HG03066 (cell line): Measurements from ENCODE around the gene NRM.
"Not testable (repeated sequence)": the region's sequence is repeated elsewhere in the genome, so short reads cannot be mapped to it uniquely, and the experiment has no call there.

ENCODE experiments used
- ATAC-seq: cut with Tn5 transposase; IDR thresholded peaks from one replicate; pipeline ENCODE4 v1.9.1; 2021; ENCODE audit warnings: low read depth; ENCODE audit not compliant: unreplicated experiment

Gene NRM

DNA sequence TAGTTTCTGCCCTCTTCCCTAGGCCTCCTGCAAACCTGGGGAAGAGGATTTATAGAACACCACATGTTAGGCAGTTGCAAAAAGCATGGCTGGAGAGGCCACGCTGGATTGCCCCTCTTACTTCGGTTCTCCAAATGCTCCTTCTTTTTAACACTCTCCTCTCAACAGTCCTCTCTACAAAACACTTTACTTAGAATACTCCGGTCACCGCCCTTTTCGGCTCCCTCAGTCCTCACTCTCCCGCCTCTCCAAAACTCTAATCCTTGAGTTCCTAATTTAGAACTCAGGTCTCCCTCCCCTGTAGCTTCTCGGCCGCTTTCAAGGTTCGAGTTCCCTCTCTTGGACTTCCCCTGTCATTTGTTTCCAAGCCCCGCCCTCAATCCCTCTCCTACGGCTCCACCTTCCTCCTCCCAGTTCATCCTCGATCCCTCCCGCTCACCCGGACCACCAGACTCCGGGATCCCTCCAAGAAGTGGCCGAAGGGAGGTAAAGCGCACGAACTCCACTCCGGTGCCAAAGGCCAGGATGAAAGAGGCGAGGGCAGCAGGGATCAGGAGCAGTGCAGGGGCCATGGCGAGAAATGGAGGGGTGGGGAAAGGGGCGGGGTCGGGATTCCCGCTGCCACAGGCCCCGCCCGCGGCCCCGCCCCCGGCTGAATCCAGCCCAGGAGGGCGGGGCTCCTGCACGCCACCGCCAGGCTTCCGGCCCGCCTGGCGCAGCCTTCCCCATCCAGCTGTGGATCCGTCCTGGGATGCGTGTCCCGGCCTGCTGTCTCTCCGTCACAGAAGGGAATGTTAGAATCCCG lies at the start of gene NRM:
NRM (minus strand) TSS at position 582 of the 805 bp plus-strand sequence; CDS start at position 572, 10 bp downstream.
- no peak for ATAC-seq

GRCh38 chr6:30740540-30740870 lies 49.7 kb upstream of the NRM start:
- no peak for ATAC-seq

DNA sequence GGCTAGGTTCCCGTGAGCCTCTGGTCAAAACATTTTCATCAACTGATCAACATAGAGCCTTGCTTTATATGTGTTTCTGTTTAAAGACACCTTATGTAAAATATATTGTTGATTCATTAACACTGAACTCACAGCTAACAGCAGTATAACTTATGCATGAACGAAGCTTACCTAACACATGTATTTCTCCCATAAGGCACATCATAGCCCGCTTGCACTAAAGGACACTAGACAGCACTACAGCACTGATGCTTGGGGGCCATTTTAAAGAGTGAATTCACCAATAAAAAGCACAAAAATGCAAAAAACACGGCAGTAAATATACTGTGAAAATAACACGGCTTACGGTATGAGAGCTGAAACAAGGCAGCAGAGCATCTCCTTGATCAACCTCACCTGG lies 47.7 kb upstream of the NRM start:
- ATAC-seq = no peak

GRCh38 chr6:30735668-30736314 lies 45.0 kb upstream of the NRM start:
- ATAC-seq = peak; percentile 47

DNA sequence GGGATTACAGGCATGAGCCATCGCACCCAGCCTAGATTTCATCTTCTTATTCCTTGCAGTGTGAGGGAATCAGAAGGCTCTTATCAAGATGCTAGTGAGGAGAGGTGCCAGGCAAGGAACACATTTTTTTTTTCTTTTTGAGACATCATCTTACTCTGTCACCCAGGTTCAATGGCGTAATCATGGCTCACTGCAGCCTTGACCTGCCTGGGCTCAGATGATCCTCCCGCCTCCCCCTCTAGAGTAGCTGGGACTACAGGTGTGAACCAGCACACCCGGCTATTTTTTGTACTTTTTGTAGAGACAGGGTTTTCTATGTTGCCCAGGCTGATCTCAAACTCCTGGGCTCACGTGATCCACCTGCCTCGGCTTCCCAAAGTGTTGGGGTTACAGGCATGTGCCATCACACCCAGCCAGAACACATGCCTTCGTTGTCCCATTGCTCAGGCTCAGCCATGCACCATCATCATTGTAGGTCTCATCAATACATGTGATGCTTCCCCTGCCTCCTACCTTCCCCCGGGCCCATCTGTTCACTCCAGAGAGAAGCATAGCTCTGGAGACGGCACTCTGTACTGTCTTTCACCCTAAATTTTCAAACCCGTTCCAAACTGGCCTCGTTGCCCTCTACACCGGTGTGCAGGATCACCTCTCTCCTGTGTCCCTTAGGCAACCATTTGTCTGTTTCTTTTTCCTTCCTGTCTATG lies 41.6 kb upstream of the NRM start:
- ATAC-seq = no peak

DNA sequence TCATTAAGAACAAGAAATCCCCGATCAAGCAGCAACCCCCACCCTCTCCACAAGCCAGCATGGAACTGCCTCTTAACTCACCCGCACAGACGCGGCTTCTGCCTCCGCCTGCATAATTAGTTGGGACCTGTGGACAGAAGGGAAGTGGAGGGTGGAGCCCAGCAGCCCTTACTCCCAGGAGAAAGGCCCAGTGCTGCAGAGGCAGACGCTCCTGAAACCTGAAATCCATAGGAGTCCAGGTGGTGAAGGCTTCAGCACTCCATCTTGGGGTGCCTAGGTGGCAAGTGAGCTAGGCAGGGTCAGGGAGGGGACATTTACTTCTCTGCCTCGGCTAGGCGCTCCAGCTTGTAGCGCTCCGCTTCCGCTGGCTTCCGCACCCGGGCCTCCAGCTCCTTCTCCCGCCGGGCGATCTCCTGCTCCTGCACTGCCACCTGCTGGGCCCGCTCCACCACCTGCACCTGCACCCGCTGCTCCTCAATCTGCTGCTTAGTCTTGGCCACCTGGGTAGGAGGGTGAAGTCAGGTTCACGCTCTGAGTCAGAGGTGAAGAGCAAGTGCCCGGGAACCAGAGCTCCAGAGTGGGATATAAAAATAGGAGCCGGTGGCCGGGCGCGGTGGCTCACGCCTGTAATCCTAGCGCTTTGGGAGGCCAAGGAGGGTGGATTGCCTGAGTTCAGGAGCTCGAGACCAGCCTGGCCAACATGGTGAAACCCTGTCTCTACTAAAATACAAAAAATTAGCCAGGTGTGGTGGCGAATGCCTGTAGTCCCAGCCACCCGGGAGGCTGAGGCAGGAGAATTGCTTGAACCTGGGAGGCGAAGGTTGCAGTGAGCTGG lies 40.0 kb upstream of the NRM start:
- no peak for ATAC-seq

DNA sequence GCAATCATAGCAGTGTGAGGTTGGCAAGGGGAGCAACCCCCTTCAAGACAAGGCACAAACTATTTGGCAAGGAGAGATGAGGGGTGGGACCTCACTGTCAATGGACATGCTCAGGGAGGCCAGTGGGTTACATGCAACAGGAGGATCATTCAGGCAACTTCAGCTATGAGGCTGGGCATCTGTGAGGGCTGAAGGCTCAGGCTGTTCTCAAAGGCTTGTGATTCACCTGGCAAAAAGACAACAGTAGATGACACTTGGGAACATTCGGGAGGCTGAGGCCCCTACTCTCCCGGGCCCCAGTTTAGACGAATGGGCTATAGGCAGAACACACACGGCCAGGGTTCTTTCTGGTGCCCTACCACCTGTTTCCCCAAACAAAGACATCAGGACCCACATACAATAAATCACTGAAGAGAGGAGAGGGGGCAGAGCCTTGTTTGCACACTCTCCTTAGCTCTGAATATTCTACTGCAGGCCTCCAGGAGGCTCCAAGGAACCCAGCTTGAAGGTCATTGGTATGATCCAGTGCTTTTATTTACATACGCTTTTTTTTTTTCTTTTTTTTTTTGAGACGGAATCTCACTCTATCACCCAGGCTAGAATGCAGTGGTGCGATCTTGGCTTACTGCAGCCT lies 37.3 kb upstream of the NRM start:
- no peak for ATAC-seq

- no peak for ATAC-seq
These were observed 36.0 kb upstream of the NRM start for GRCh38 chr6:30726506-30727413.

DNA sequence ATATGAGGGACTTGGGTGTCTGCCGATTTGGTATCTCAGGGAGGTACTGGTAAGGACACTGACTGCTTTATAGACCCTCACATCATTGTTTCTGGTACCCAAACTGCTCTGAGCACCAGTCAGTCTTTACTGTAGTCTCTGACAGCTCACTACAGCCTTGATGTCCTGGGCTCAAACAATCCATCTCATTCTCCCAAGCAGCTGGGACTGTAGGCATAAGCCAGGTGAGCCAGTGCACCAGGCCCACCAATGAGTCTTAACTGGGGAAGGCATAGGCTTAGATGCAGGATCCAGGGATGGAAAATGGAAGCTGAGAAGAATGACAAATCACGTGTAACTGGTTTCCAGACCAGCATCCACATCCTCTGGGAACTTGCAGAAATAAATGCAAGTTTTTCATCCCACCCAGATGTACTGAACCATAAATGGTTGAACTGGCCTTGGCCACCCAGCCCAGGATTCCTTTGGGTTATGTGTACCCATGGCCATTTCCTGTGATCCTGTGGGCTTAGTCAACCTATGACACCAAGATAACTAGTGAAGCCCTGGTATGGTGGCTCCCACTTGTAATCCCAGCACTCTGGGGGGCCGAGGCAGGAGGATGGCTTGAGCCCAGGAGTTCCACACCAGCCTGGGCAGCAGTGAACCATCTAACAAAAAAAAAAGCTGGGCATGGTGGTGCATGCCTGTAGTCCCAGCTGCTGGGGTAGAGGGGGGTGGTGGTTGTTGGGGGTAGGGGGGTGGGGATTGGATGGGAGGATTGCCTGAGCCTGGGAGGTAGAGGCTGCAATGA lies 35.1 kb upstream of the NRM start:
- ATAC-seq = no peak

GRCh38 chr6:30724906-30725667 lies 34.3 kb upstream of the NRM start:
- ATAC-seq = no peak

- ATAC-seq = not testable (repeated sequence)
These were observed 33.3 kb upstream of the NRM start for GRCh38 chr6:30723843-30724741.

DNA sequence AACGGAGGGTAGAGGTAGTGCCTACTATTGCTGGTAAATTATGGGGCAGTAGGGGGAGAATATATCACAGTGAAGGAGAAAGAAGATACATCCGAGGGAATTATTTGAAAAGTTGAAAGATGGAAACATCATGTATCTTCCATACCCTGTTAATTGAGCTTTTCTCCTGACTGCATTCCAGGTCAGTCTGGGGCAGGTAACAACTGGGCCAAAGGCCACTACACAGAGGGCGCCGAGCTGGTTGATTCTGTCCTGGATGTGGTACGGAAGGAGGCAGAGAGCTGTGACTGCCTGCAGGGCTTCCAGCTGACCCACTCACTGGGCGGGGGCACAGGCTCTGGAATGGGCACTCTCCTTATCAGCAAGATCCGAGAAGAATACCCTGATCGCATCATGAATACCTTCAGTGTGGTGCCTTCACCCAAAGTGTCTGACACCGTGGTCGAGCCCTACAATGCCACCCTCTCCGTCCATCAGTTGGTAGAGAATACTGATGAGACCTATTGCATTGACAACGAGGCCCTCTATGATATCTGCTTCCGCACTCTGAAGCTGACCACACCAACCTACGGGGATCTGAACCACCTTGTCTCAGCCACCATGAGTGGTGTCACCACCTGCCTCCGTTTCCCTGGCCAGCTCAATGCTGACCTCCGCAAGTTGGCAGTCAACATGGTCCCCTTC lies 32.5 kb upstream of the NRM start:
- ATAC-seq = not testable (repeated sequence)

- no peak for ATAC-seq
These were observed 31.7 kb upstream of the NRM start for GRCh38 chr6:30722280-30723112.

- not testable (repeated sequence) for ATAC-seq
These were observed 31.2 kb upstream of the NRM start for GRCh38 chr6:30722025-30722279.

GRCh38 chr6:30721198-30722024 lies 30.6 kb upstream of the NRM start:
- ATAC-seq = no peak
